PC-9 (cell line): ENCODE measurements around the gene MAGEC1. TPM values are rescaled to one million over a fixed set of nuclear protein-coding genes. Genes with fewer than 3 reads are reported as not detected.

Experiments used
- Bru-seq: library from RNA; stranded (reverse); fragments of 400-500 nt; gene quantifications from one replicate; lab custom pipeline; 2021; lab: Mats Ljungman, UMichigan
- BruChase-seq, 2 experiments: library from RNA; stranded (reverse); fragments of 400-500 nt; gene quantifications; one replicate each; lab custom pipeline; 2021; lab: Mats Ljungman, UMichigan
- BruUV-seq: library from RNA; stranded (reverse); fragments of 400-500 nt; replicated peaks from 2 replicates; lab custom pipeline; 2021; lab: Mats Ljungman, UMichigan
- CTCF ChIA-PET: fragments of 300-600 bp; sonication (Branson Sonifier 250); formaldehyde crosslinking; loops from one replicate; lab custom pipeline; 2022; ENCODE audit warnings: antibody characterized with exemption; lab: Charles Lee
- POLR2A ChIA-PET: fragments of 300-600 bp; sonication (Branson Sonifier 250); formaldehyde crosslinking; loops from one replicate; lab custom pipeline; 2022; ENCODE audit warnings: antibody characterized with exemption; ENCODE audit not compliant: unreplicated experiment; lab: Charles Lee
- DNase-seq, 2 experiments: peaks; one replicate each; pipeline versions ENCODE4 v3.0.0 to v3.0.0-alpha.2; 2015 to 2022; ENCODE audit warnings: mixed read lengths in 1 of 2
- H2AFZ ChIP-seq: fragments of 200-600 bp; sonication (generic); 2 replicates; pipeline ENCODE4 v1.8.1; 2017; ENCODE audit warnings: antibody characterized with exemption
- H3F3A ChIP-seq: fragments of 200-600 bp; sonication (generic); 2 replicates; pipeline ENCODE4 v1.8.1; 2017; ENCODE audit warnings: antibody characterized with exemption, mild to moderate bottlenecking, low read depth; ENCODE audit not compliant: insufficient read depth
- H3K27ac ChIP-seq: fragments of 200-600 bp; sonication (generic); 2 replicates; pipeline ENCODE4 v1.6.1; 2016; ENCODE audit warnings: mixed run types
- H3K27me3 ChIP-seq: fragments of 200-600 bp; sonication (generic); 2 replicates; pipeline ENCODE4 v1.6.1; 2016; ENCODE audit warnings: low read depth, mixed run types; ENCODE audit not compliant: insufficient read depth
- H3K36me3 ChIP-seq: fragments of 200-600 bp; sonication (generic); 2 replicates; pipeline ENCODE4 v1.6.1; 2016; ENCODE audit warnings: low read depth, mixed run types
- H3K4me1 ChIP-seq: fragments of 200-600 bp; sonication (generic); replicated peaks from 2 replicates; pipeline ENCODE4 v1.6.1; 2016; ENCODE audit warnings: mixed run types; ENCODE audit not compliant: insufficient read depth
- H3K4me2 ChIP-seq: fragments of 200-600 bp; sonication (generic); 2 replicates; pipeline ENCODE4 v1.6.1; 2017; ENCODE audit warnings: mixed run types
- H3K4me3 ChIP-seq: fragments of 200-600 bp; sonication (generic); 2 replicates; pipeline ENCODE4 v1.6.1; 2016; ENCODE audit warnings: mixed run types
- H3K79me2 ChIP-seq: fragments of 200-600 bp; sonication (generic); 2 replicates; pipeline ENCODE4 v1.6.1; 2017; ENCODE audit warnings: low read depth, mixed run types
- H3K9me2 ChIP-seq: fragments of 200-600 bp; sonication (generic); 2 replicates; pipeline ENCODE4 v1.8.1; 2017; ENCODE audit warnings: mild to moderate bottlenecking; ENCODE audit not compliant: insufficient read depth
- H3K9me3 ChIP-seq: fragments of 200-600 bp; sonication (generic); 2 replicates; pipeline ENCODE4 v1.8.1; 2016; ENCODE audit warnings: low read depth; ENCODE audit not compliant: insufficient read depth
- H4K20me1 ChIP-seq: fragments of 200-600 bp; sonication (generic); 2 replicates; pipeline ENCODE4 v1.8.1; 2017; ENCODE audit not compliant: insufficient read depth
- EZH2 ChIP-seq: fragments of 200-600 bp; sonication (generic); IDR thresholded peaks from 2 replicates; pipeline ENCODE4 v1.8.0; 2017; ENCODE audit warnings: antibody characterized with exemption, low read depth
- intact Hi-C: fragments of 100-400 bp; cut with micrococcal nuclease; formaldehyde crosslinking; loops from one replicate; pipeline ENCODE4 v1.10.0; 2022; ENCODE audit not compliant: unreplicated experiment
- long read RNA-seq: library from polyadenylated mRNA; stranded (forward); transcript quantifications from one replicate; pipeline ENCODE4 v2.0.0, GENCODE V29; 2022
- total RNA-seq: library from RNA; stranded (reverse); gene quantifications from 2 replicates; pipeline ENCODE4 v1.2.3, GENCODE V29; 2021
- TF ChIP-seq, protein P1 (sequence below): fragments of 200-600 bp; sonication (generic); conservative IDR thresholded peaks from 2 replicates; pipeline ENCODE4 v1.6.1; 2017; ENCODE audit warnings: mixed run types, antibody characterized with exemption, mild to moderate bottlenecking, moderate library complexity

MAGEC1 gene, protein sequence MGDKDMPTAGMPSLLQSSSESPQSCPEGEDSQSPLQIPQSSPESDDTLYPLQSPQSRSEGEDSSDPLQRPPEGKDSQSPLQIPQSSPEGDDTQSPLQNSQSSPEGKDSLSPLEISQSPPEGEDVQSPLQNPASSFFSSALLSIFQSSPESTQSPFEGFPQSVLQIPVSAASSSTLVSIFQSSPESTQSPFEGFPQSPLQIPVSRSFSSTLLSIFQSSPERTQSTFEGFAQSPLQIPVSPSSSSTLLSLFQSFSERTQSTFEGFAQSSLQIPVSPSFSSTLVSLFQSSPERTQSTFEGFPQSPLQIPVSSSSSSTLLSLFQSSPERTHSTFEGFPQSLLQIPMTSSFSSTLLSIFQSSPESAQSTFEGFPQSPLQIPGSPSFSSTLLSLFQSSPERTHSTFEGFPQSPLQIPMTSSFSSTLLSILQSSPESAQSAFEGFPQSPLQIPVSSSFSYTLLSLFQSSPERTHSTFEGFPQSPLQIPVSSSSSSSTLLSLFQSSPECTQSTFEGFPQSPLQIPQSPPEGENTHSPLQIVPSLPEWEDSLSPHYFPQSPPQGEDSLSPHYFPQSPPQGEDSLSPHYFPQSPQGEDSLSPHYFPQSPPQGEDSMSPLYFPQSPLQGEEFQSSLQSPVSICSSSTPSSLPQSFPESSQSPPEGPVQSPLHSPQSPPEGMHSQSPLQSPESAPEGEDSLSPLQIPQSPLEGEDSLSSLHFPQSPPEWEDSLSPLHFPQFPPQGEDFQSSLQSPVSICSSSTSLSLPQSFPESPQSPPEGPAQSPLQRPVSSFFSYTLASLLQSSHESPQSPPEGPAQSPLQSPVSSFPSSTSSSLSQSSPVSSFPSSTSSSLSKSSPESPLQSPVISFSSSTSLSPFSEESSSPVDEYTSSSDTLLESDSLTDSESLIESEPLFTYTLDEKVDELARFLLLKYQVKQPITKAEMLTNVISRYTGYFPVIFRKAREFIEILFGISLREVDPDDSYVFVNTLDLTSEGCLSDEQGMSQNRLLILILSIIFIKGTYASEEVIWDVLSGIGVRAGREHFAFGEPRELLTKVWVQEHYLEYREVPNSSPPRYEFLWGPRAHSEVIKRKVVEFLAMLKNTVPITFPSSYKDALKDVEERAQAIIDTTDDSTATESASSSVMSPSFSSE
- total RNA-seq, result 0.28 TPM in 2 replicates
- percentile 29 among the genes with signal in this experiment for Bru-seq, nascent RNA
- BruChase-seq, experiment 1, labeled RNA remaining after a 2-hour chase, result percentile 20 among the genes with signal in this experiment
- percentile 48 among the genes with signal in this experiment for BruChase-seq, experiment 2, labeled RNA remaining after a 6-hour chase
- long read RNA-seq, result 0 reads

DNA sequence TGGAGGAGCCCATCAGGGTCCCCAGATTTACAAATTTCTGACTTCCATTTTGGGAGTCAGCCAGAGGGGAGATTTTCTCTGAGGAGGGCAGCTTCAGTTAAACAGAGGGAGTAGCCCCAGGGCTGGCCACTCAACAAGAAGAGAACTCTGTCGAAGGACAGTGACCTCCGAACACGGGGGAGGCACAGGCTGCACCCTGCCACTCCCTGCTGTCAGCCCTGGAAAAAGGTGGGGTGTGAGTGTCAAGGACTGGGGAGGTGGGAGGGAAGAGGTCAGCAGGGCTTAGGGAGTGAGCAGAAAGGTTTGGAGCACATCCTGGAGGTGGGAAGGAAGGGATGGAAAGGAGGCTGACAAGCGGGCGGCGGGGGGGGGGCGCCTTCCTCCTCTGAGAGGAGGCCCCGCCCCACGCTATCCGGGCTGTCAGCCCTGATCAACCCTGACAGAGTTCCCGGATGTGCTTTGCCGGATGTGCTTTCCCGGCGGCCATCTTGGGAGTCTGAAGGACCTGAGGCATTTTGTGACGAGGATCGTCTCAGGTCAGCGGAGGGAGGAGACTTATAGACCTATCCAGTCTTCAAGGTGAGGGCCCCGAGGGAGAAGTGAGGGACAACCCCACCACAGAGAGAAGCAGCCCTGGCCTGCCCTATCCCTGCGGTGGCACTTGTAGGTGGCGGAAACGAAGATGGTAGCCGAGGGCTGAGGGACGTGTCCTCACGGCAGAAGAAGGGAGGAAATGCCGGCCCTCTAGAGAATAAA, at the start of gene MAGEC1:
Gene MAGEC1, plus strand, starts transcription at position 495 of the 756 bp plus-strand sequence. CDS start 1,179 bp downstream, outside the sequence.
- Histone ChIP-seq H3K79me2 (no peaks in the 10 kb centered on the region), H3K27me3 (no peaks in the 10 kb centered on the region), H3K4me3 (peak within 1 kb of the TSS; percentile 54; the same call in 1 of the 2 replicates), H3K4me1 (no peaks in the 10 kb centered on the region), H2AFZ (peak within 1 kb of the TSS; percentile 88), H3F3A (no peaks in the 10 kb centered on the region), H3K36me3 (no peaks in the 10 kb centered on the region), H3K27ac (peak within 1 kb of the TSS; percentile 43), H3K9me2 (no peaks in the 10 kb centered on the region), H4K20me1 (no peaks in the 10 kb centered on the region), H3K9me3 (no peaks in the 10 kb centered on the region), H3K4me2 (peak within 1 kb of the TSS; percentile 69)
- DNase-seq, result peak in 1 of 2 experiments; percentile 62
- BruUV-seq, result no TSS peak
- TF ChIP-seq, protein P1, sequence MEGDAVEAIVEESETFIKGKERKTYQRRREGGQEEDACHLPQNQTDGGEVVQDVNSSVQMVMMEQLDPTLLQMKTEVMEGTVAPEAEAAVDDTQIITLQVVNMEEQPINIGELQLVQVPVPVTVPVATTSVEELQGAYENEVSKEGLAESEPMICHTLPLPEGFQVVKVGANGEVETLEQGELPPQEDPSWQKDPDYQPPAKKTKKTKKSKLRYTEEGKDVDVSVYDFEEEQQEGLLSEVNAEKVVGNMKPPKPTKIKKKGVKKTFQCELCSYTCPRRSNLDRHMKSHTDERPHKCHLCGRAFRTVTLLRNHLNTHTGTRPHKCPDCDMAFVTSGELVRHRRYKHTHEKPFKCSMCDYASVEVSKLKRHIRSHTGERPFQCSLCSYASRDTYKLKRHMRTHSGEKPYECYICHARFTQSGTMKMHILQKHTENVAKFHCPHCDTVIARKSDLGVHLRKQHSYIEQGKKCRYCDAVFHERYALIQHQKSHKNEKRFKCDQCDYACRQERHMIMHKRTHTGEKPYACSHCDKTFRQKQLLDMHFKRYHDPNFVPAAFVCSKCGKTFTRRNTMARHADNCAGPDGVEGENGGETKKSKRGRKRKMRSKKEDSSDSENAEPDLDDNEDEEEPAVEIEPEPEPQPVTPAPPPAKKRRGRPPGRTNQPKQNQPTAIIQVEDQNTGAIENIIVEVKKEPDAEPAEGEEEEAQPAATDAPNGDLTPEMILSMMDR, result no peak
- no peak for TF ChIP-seq EZH2
- POLR2A ChIA-PET, result no interaction called here
- intact Hi-C loops, result no loop called here
- CTCF ChIA-PET, result no interaction called here

DNA sequence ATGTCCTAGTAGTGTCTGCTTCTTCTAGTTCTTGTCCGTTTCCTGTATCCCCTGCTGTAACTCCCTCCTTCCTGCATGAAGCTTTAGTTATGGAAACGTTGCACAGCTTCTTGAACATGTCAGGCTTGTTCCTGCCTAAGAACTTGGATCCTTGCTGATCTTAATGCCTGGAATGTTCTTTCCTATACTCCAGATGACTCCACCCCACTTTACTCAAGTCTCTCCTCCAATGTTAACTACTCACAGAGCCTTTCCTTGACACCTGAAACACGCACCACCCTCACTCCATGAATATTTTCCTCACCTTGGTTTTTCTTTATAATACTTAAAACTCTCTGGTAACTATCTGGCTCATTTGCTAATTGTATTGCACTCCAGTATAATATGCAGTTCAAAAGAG, 46.2 kb upstream of the MAGEC1 start:
- Histone ChIP-seq H3K27me3 (0 out of 2 replicates have a peak, but pooled peaks cover 4% of the 10 kb centered on the region), H3K36me3 (no peaks in the 10 kb centered on the region), H3K9me3 (no peaks in the 10 kb centered on the region), H3K4me3 (no peak overlapping the region), H3K4me1 (no peaks in the 10 kb centered on the region), H3K4me2 (no peak overlapping the region), H3F3A (no peaks in the 10 kb centered on the region), H3K79me2 (no peaks in the 10 kb centered on the region), H4K20me1 (no peaks in the 10 kb centered on the region), H3K27ac (no peak overlapping the region), H3K9me2 (no peaks in the 10 kb centered on the region), H2AFZ (no peak overlapping the region)
- intact Hi-C loops, result no loop called here
- POLR2A ChIA-PET, result no interaction called here
- CTCF ChIA-PET, result no interaction called here
- no peak for TF ChIP-seq EZH2
- TF ChIP-seq, protein P1, result no peak
- no TSS peak for BruUV-seq
- no peak for DNase-seq
